ENCODE results near the gene FGF14. TPM values are rescaled to one million over a fixed set of nuclear protein-coding genes. Genes with fewer than 3 reads are reported as not detected.

The FGF14 gene
- total RNA-seq, 2 donors from 2014 or later, result under 0.01 to 0.28 TPM

DNA sequence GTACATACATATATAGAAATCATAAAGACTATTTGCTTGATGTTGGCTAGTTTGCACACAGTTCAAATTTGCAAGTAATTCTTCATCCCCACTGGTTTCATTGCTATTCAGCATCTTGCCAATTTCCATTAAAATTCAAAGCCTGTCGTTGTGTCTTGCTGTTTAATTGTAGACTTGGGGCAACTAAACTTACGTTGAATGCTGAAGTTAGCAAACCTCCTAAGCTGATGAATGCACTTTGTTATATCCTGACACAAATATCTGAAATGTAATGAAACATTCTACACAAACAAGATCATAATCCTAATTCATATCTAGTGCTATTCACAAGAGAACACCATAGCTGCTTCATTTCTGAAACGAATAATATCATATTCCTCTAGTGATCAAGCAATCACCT lies 568.2 kb downstream of the FGF14 start:
- no peak overlapping the region for H3K4me3 ChIP-seq
- H3K36me3 ChIP-seq, result no peaks in the 10 kb centered on the region
- no peaks in the 10 kb centered on the region for H3K9me3 ChIP-seq
- intact Hi-C loops (cut with DNase I), result no loop called here
- WGBS, result 83% methylated on average over 3 of the region's 3 CpGs
- no peak for DNase-seq (ENCODE audit: low spot score)
- TF ChIP-seq POLR2AphosphoS5 (IDR thresholded peaks at IDR 0.05) (no peak), POLR2A (IDR thresholded peaks at IDR 0.05) (no peak)
- TF ChIP-seq, protein P1, sequence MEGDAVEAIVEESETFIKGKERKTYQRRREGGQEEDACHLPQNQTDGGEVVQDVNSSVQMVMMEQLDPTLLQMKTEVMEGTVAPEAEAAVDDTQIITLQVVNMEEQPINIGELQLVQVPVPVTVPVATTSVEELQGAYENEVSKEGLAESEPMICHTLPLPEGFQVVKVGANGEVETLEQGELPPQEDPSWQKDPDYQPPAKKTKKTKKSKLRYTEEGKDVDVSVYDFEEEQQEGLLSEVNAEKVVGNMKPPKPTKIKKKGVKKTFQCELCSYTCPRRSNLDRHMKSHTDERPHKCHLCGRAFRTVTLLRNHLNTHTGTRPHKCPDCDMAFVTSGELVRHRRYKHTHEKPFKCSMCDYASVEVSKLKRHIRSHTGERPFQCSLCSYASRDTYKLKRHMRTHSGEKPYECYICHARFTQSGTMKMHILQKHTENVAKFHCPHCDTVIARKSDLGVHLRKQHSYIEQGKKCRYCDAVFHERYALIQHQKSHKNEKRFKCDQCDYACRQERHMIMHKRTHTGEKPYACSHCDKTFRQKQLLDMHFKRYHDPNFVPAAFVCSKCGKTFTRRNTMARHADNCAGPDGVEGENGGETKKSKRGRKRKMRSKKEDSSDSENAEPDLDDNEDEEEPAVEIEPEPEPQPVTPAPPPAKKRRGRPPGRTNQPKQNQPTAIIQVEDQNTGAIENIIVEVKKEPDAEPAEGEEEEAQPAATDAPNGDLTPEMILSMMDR (IDR thresholded peaks at IDR 0.05), result no peak
- H3K27ac ChIP-seq, result no peak overlapping the region
- no peaks in the 10 kb centered on the region for H3K27me3 ChIP-seq (replicated peaks; ENCODE audit: insufficient read depth)
- no peaks in the 10 kb centered on the region for H3K4me1 ChIP-seq (replicated peaks)

GRCh38 chr13:101830035-101830434 lies 571.8 kb downstream of the FGF14 start:
- DNase-seq (ENCODE audit: low spot score), result no peak

DNA sequence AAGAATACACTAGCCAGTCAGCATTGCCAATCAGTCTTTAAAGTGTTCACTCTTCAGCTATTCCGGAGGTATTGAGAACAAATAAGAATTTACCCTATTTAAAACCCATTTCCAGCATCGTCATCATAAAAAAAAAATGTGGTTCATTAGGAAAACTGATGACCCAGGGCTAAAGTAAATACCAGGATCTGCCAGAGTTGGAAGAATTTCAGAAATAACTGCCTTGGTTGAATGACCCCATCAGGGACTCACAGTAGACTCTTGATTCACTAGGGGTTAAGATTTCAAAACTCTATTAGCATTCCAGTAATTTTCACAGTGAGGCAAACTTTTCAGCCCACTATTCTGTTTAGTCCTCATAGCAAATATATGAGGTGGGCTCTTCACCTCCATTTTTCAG lies 572.4 kb downstream of the FGF14 start:
- intact Hi-C loops (cut with DNase I), result no loop called here
- TF ChIP-seq POLR2A (IDR thresholded peaks at IDR 0.05) (no peak), POLR2AphosphoS5 (IDR thresholded peaks at IDR 0.05) (no peak)
- TF ChIP-seq, protein P1 (IDR thresholded peaks at IDR 0.05), result no peak
- Histone ChIP-seq H3K4me1 (replicated peaks) (no peaks in the 10 kb centered on the region), H3K36me3 (no peaks in the 10 kb centered on the region), H3K27ac (no peak overlapping the region), H3K4me3 (no peak overlapping the region), H3K9me3 (no peaks in the 10 kb centered on the region), H3K27me3 (replicated peaks; ENCODE audit: insufficient read depth) (no peaks in the 10 kb centered on the region)
- WGBS, result 72% methylated on average over 2 of the region's 2 CpGs
- no peak for DNase-seq (ENCODE audit: low spot score)

More at GRCh38 chr13:101830035-101830434, 571.8 kb downstream of the FGF14 start:
- Histone ChIP-seq H3K4me1 (replicated peaks) (no peaks in the 10 kb centered on the region), H3K9me3 (no peaks in the 10 kb centered on the region), H3K4me3 (no peak overlapping the region), H3K27ac (no peak overlapping the region), H3K27me3 (replicated peaks; ENCODE audit: insufficient read depth) (no peaks in the 10 kb centered on the region), H3K36me3 (no peaks in the 10 kb centered on the region)
- 85% methylated on average over 2 of the region's 2 CpGs for WGBS
- TF ChIP-seq POLR2AphosphoS5 (IDR thresholded peaks at IDR 0.05) (no peak), POLR2A (IDR thresholded peaks at IDR 0.05) (no peak)
- TF ChIP-seq, protein P1 (IDR thresholded peaks at IDR 0.05), result no peak
- intact Hi-C loops (cut with DNase I), result no loop called here

GRCh38 chr13:101828119-101828518 lies 573.7 kb downstream of the FGF14 start:
- TF ChIP-seq POLR2AphosphoS5 (IDR thresholded peaks at IDR 0.05) (no peak), POLR2A (IDR thresholded peaks at IDR 0.05) (no peak)
- TF ChIP-seq, protein P1 (IDR thresholded peaks at IDR 0.05), result no peak
- no peak overlapping the region for H3K27ac ChIP-seq
- DNase-seq (ENCODE audit: low spot score), result no peak
- intact Hi-C loops (cut with DNase I), result no loop called here
- no peaks in the 10 kb centered on the region for H3K36me3 ChIP-seq
- H3K4me3 ChIP-seq, result no peak overlapping the region
- no peaks in the 10 kb centered on the region for H3K4me1 ChIP-seq (replicated peaks)
- no peaks in the 10 kb centered on the region for H3K27me3 ChIP-seq (replicated peaks; ENCODE audit: insufficient read depth)
- no peaks in the 10 kb centered on the region for H3K9me3 ChIP-seq
- WGBS, result 81% methylated on average over 4 of the region's 4 CpGs

- Histone ChIP-seq H3K4me1 (replicated peaks) (no peaks in the 10 kb centered on the region), H3K9me3 (no peaks in the 10 kb centered on the region), H3K36me3 (no peaks in the 10 kb centered on the region), H3K27me3 (replicated peaks; ENCODE audit: insufficient read depth) (no peaks in the 10 kb centered on the region), H3K27ac (no peak overlapping the region), H3K4me3 (no peak overlapping the region)
- DNase-seq (ENCODE audit: low spot score), result no peak
- 89% methylated on average over 3 of the region's 3 CpGs for WGBS
- intact Hi-C loops (cut with DNase I), result no loop called here
- no peak for TF ChIP-seq POLR2A (IDR thresholded peaks at IDR 0.05)
- no peak for TF ChIP-seq POLR2AphosphoS5 (IDR thresholded peaks at IDR 0.05)
- TF ChIP-seq, protein P1 (IDR thresholded peaks at IDR 0.05), result no peak
Measured at GRCh38 chr13:101817898-101818297, 584.0 kb downstream of the FGF14 start.
